H1 (cell line): ENCODE measurements around the gene COL28A1. TPM values are rescaled to one million over a fixed set of nuclear protein-coding genes. Genes with fewer than 3 reads are reported as not detected.

ENCODE experiments used
- CTCF ChIA-PET: fragments of 300-600 bp; sonication (Branson Sonifier 250); formaldehyde crosslinking; loops from one replicate; lab custom pipeline; 2021; ENCODE audit not compliant: partially characterized antibody; lab: Charles Lee
- POLR2A ChIA-PET: fragments of 300-600 bp; sonication (Branson Sonifier 250); formaldehyde crosslinking; loops from one replicate; lab custom pipeline; 2021; ENCODE audit warnings: inconsistent platforms; ENCODE audit not compliant: partially characterized antibody; lab: Charles Lee
- DNase-seq, 2 experiments: peaks; one replicate each; pipeline versions ENCODE4 v3.0.0 to v3.0.0-alpha.2; 2010 to 2022; ENCODE audit warnings: low spot score in 2 of 2, low read depth in 1 of 2, mixed read lengths in 1 of 2
- FAIRE-seq: peaks from 2 replicates; lab custom pipeline; 2011; peaks lifted over from hg19 to GRCh38; lab: Jason Lieb, UNC
- H2AFZ ChIP-seq: 2 replicates; pipeline ENCODE4 v1.8.1; 2012; ENCODE audit warnings: low read length, inconsistent platforms
- H2AK5ac ChIP-seq: 2 replicates; pipeline ENCODE4 v1.6.1; 2013; ENCODE audit warnings: low read depth, low read length
- H2BK120ac ChIP-seq: replicated peaks from 2 replicates; pipeline ENCODE3; 2013; ENCODE audit warnings: low read depth, low read length, inconsistent platforms
- H2BK12ac ChIP-seq: 2 replicates; pipeline ENCODE4 v1.6.1; 2013; ENCODE audit warnings: low read depth, low read length
- H2BK15ac ChIP-seq: 2 replicates; pipeline ENCODE4 v1.6.1; 2013; ENCODE audit warnings: low read length
- H2BK20ac ChIP-seq: 2 replicates; pipeline ENCODE4 v1.6.1; 2013; ENCODE audit warnings: low read length
- H2BK5ac ChIP-seq: 2 replicates; pipeline ENCODE4 v1.6.1; 2013; ENCODE audit warnings: low read depth, low read length
- H3K14ac ChIP-seq: 2 replicates; pipeline ENCODE4 v1.6.1; 2013; ENCODE audit warnings: inconsistent platforms; ENCODE audit not compliant: insufficient read length
- H3K18ac ChIP-seq: 2 replicates; pipeline ENCODE4 v1.6.1; 2013; ENCODE audit warnings: low read length; ENCODE audit errors: extremely low read depth
- H3K23ac ChIP-seq: 2 replicates; pipeline ENCODE4 v1.6.1; 2013; ENCODE audit warnings: inconsistent platforms; ENCODE audit not compliant: insufficient read length
- H3K23me2 ChIP-seq: 2 replicates; pipeline ENCODE4 v1.6.1; 2013; ENCODE audit warnings: low read depth, low read length
- H3K27ac ChIP-seq: 2 replicates; pipeline ENCODE4 v1.6.1; 2011; ENCODE audit warnings: low read depth, low read length, inconsistent platforms
- H3K27me3 ChIP-seq, 4 experiments: replicated peaks in 1 of 4; 1 replicate in 1 of 4; 2 replicates in 3 of 4; pipeline versions ENCODE4 v1.6.1 to v1.8.1; 2011 to 2013; ENCODE audit warnings: low read length in 3 of 4, mild to moderate bottlenecking in 3 of 4, inconsistent platforms in 2 of 4, mixed read lengths in 2 of 4, moderate library complexity in 1 of 4; ENCODE audit not compliant: control insufficient read depth in 3 of 4, insufficient read depth in 3 of 4; ENCODE audit errors: extremely low read depth in 1 of 4
- H3K36me3 ChIP-seq, 4 experiments: 2 replicates each; pipeline versions ENCODE4 v1.6.1 to v1.8.1; 2011 to 2013; ENCODE audit warnings: mild to moderate bottlenecking in 4 of 4, low read length in 3 of 4, moderate library complexity in 2 of 4, control low read depth in 1 of 4, inconsistent platforms in 1 of 4; ENCODE audit not compliant: insufficient read depth in 4 of 4, control insufficient read depth in 2 of 4
- H3K4ac ChIP-seq: replicated peaks from 2 replicates; pipeline ENCODE3; 2013; ENCODE audit warnings: low read length, low read depth, mixed read lengths, inconsistent platforms; ENCODE audit not compliant: insufficient read length
- H3K4me1 ChIP-seq, 4 experiments: replicated peaks in 1 of 4; 1 replicate in 1 of 4; 2 replicates in 3 of 4; pipeline versions ENCODE4 v1.6.1 to v1.8.1; 2011 to 2013; ENCODE audit warnings: low read length in 3 of 4, inconsistent platforms in 2 of 4, mixed read lengths in 1 of 4; ENCODE audit not compliant: insufficient read depth in 4 of 4, control insufficient read depth in 3 of 4
- H3K4me2 ChIP-seq, 2 experiments: 2 replicates each; pipeline versions ENCODE4 v1.6.1 to v1.8.1; 2011 to 2013; ENCODE audit warnings: low read depth in 2 of 2, low read length in 2 of 2, control low read depth in 1 of 2, inconsistent platforms in 1 of 2, mild to moderate bottlenecking in 1 of 2; ENCODE audit not compliant: insufficient read depth in 1 of 2
- H3K4me3 ChIP-seq, 4 experiments: fragments of 200-600, 300-600 bp in 1 of 4; sonication (generic), shearing (Covaris generic), sonication (Bioruptor Twin) in 1 of 4; 2 replicates each; pipeline versions ENCODE4 v1.5.1 to v1.8.1; 2011 to 2016; ENCODE audit warnings: low read length in 4 of 4, low read depth in 3 of 4, control low read depth in 2 of 4, inconsistent platforms in 2 of 4, mild to moderate bottlenecking in 2 of 4, mixed read lengths in 1 of 4, moderate library complexity in 1 of 4; ENCODE audit not compliant: insufficient read depth in 2 of 4; ENCODE audit errors: extremely low read depth in 1 of 4
- H3K56ac ChIP-seq: replicated peaks from 2 replicates; pipeline ENCODE3; 2013; ENCODE audit warnings: low read depth, mild to moderate bottlenecking, mixed read lengths, low read length, inconsistent platforms; ENCODE audit not compliant: insufficient read length
- H3K79me1 ChIP-seq: 2 replicates; pipeline ENCODE4 v1.6.1; 2013; ENCODE audit warnings: low read depth, low read length, control low read depth
- H3K79me2 ChIP-seq, 2 experiments: 2 replicates each; pipeline versions ENCODE4 v1.6.1 to v1.8.1; 2012 to 2013; ENCODE audit warnings: low read length in 2 of 2, mild to moderate bottlenecking in 2 of 2, inconsistent platforms in 1 of 2; ENCODE audit not compliant: insufficient read depth in 2 of 2, control insufficient read depth in 1 of 2
- H3K9ac ChIP-seq, 4 experiments: replicated peaks in 1 of 4; 1 replicate in 1 of 4; 2 replicates in 3 of 4; pipeline versions ENCODE4 v1.6.1 to v1.8.1; 2011 to 2013; ENCODE audit warnings: low read depth in 3 of 4, low read length in 3 of 4, control low read depth in 2 of 4, mild to moderate bottlenecking in 2 of 4, moderate library complexity in 2 of 4, inconsistent platforms in 1 of 4; ENCODE audit errors: extremely low read depth in 1 of 4
- H3K9me3 ChIP-seq, 2 experiments: 2 replicates each; pipeline versions ENCODE4 v1.6.1 to v1.8.1; 2012 to 2013; ENCODE audit warnings: mild to moderate bottlenecking in 2 of 2, moderate library complexity in 2 of 2, control low read depth in 1 of 2, inconsistent platforms in 1 of 2, low read depth in 1 of 2, low read length in 1 of 2, mixed read lengths in 1 of 2; ENCODE audit not compliant: insufficient read depth in 2 of 2
- H4K20me1 ChIP-seq, 2 experiments: replicated peaks in 1 of 2; 2 replicates each; pipeline versions ENCODE3 to v1.8.1; 2011 to 2013; ENCODE audit warnings: inconsistent platforms in 2 of 2, low read length in 2 of 2, mild to moderate bottlenecking in 1 of 2; ENCODE audit not compliant: insufficient read depth in 2 of 2, control insufficient read depth in 1 of 2
- H4K5ac ChIP-seq: 2 replicates; pipeline ENCODE4 v1.6.1; 2013; ENCODE audit warnings: low read length, low read depth, mixed read lengths, inconsistent platforms; ENCODE audit not compliant: insufficient read length
- H4K8ac ChIP-seq: 2 replicates; pipeline ENCODE4 v1.8.0; 2013; ENCODE audit warnings: mild to moderate bottlenecking, moderate library complexity, low read length, inconsistent platforms; ENCODE audit not compliant: insufficient read depth; ENCODE audit errors: extremely low read depth
- H4K91ac ChIP-seq: replicated peaks from 2 replicates; pipeline ENCODE3; 2013; ENCODE audit warnings: low read length, mixed read lengths, inconsistent platforms; ENCODE audit not compliant: insufficient read length
- CBX5 ChIP-seq: fragments of 300-800, 300-1000 bp; sonication (generic); IDR thresholded peaks from 2 replicates; pipeline ENCODE4 v1.7.1; 2016; ENCODE audit warnings: antibody characterized with exemption, low read length, low read depth
- CTBP2 ChIP-seq: IDR thresholded peaks from 2 replicates; pipeline ENCODE4 v1.7.0; 2011; ENCODE audit warnings: borderline replicate concordance, mild to moderate bottlenecking, moderate library complexity, mixed read lengths, low read length; ENCODE audit not compliant: insufficient read depth, insufficient read length
- EGR1 ChIP-seq: IDR thresholded peaks from 2 replicates; pipeline ENCODE4 v1.6.1; 2011; ENCODE audit warnings: low read depth, low read length, borderline replicate concordance
- HDAC6 ChIP-seq: IDR thresholded peaks from one replicate; pipeline ENCODE4 v1.7.1; 2012; ENCODE audit warnings: low read depth, mild to moderate bottlenecking, inconsistent platforms, low read length, moderate library complexity
- NRF1 ChIP-seq: IDR thresholded peaks from 2 replicates; pipeline ENCODE4 v1.6.1; 2011; ENCODE audit warnings: mild to moderate bottlenecking, low read depth, low read length, improper control_type of control experiment
- POLR2AphosphoS5 ChIP-seq: IDR thresholded peaks from 2 replicates; pipeline ENCODE4 v1.6.1; 2011; ENCODE audit warnings: low read depth, low read length
- SUZ12 ChIP-seq: fragments of 200-600 bp; sonication (generic); IDR thresholded peaks from 2 replicates; pipeline ENCODE4 v1.6.1; 2012; ENCODE audit warnings: mild to moderate bottlenecking, inconsistent platforms, low read length, moderate library complexity, mixed read lengths
- WGBS, 2 experiments: shearing (Covaris generic) in 1 of 2; methylation state at CpG; one replicate each; pipeline versions ENCODE4 v1.1.6 to v1.1.7; 2013 to 2015; ENCODE audit warnings: low lambda C conversion rate in 2 of 2, mixed read lengths in 2 of 2, inconsistent platforms in 1 of 2, low coverage in 1 of 2, missing lambda C conversion rate in 1 of 2; ENCODE audit not compliant: insufficient replicate concordance in 2 of 2, insufficient coverage in 1 of 2, insufficient read length in 1 of 2; ENCODE audit errors: extremely low coverage in 1 of 2, missing lambda C conversion rate in 1 of 2; 5-methylcytosine and 5-hydroxymethylcytosine counted together
- polyA plus RNA-seq, 7 experiments: library from polyadenylated mRNA; depleted of rRNA in 3 of 7; stranded (reverse) in 5 of 7; unstranded in 2 of 7; fragments of >200 nt in 5 of 7; fragments of 200-250 nt in 2 of 7; gene quantifications; 1 replicate in 5 of 7; 2 replicates in 1 of 7; 4 replicates in 1 of 7; pipeline versions ENCODE4 v1.2.1 to v1.2.3, GENCODE V29; 2011 to 2013; ENCODE audit warnings: missing spikeins in 2 of 7, mixed read lengths in 2 of 7
- total RNA-seq: library from RNA; stranded (reverse); fragmentation: NEBNext Ultra II Directional; extraction: Animal tissue kit (Norgen Biotek cat#: 25700); gene quantifications from 2 replicates; pipeline ENCODE4 v1.2.1, GENCODE V29; 2021
- TF ChIP-seq, protein P1 (sequence below): IDR thresholded peaks from 2 replicates; pipeline ENCODE4 v1.6.1; 2011; ENCODE audit warnings: low read depth, mild to moderate bottlenecking, low read length; ENCODE audit not compliant: insufficient read depth
- TF ChIP-seq, protein P2 (sequence below): IDR thresholded peaks from 2 replicates; pipeline ENCODE4 v1.6.1; 2012; ENCODE audit warnings: low read length, inconsistent platforms

COL28A1 gene
- total and polyA plus RNA-seq, 2 of the 8 experiments (the other 6 are each of a cell fraction or from before 2014, with no cell fraction given): 0.22 to 0.38 TPM

DNA sequence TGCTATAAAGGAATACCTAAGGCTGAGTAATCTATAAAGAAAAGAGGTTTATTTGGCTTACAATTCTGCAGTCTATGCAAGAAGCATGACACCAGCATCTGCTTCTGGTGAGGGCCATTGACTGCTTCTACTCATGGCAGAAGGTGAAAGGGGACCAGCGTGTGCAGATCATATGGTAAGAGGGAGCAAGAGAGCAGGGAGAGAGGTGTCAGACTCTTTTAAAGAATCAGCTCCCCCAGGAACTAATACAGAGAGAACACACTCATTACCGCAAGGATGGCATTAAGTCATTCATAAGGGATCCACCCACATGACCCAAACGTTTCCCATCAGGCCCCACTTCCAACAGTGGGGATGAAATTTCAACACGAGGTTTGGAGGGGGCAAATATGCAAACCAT lies 3.5 kb upstream of the COL28A1 start:
- Histone ChIP-seq H3K9ac (no peak overlapping the region), H3K14ac (no peak overlapping the region), H2AK5ac (no peak overlapping the region), H3K18ac (no peak overlapping the region), H3K79me2 (no peaks in the 10 kb centered on the region), H3K36me3 (no peaks in the 10 kb centered on the region), H2AFZ (no peak overlapping the region), H2BK5ac (no peak overlapping the region), H3K27ac (no peak overlapping the region), H3K23ac (no peak overlapping the region), H2BK120ac (no peak overlapping the region), H2BK15ac (no peak overlapping the region), H3K4me1 (no peaks in the 10 kb centered on the region), H3K4ac (no peak overlapping the region), H2BK12ac (no peak overlapping the region), H3K9me3 (no peaks in the 10 kb centered on the region), H3K27me3 (no peaks in the 10 kb centered on the region), H3K23me2 (no peaks in the 10 kb centered on the region), H3K4me3 (no peak overlapping the region), H3K79me1 (no peaks in the 10 kb centered on the region), H4K20me1 (no peaks in the 10 kb centered on the region), H4K8ac (no peak overlapping the region), H4K91ac (no peak overlapping the region), H3K56ac (no peak overlapping the region), H2BK20ac (no peak overlapping the region), H3K4me2 (no peak overlapping the region), H4K5ac (no peak overlapping the region)
- FAIRE-seq: peak; percentile 13
- no peak for TF ChIP-seq CBX5
- TF ChIP-seq POLR2AphosphoS5: no peak
- no peak for TF ChIP-seq HDAC6
- TF ChIP-seq, protein P1, sequence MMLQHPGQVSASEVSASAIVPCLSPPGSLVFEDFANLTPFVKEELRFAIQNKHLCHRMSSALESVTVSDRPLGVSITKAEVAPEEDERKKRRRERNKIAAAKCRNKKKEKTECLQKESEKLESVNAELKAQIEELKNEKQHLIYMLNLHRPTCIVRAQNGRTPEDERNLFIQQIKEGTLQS: no peak
- no peak for TF ChIP-seq CTBP2
- TF ChIP-seq SUZ12: no peak
- TF ChIP-seq EGR1: no peak
- TF ChIP-seq, protein P2, sequence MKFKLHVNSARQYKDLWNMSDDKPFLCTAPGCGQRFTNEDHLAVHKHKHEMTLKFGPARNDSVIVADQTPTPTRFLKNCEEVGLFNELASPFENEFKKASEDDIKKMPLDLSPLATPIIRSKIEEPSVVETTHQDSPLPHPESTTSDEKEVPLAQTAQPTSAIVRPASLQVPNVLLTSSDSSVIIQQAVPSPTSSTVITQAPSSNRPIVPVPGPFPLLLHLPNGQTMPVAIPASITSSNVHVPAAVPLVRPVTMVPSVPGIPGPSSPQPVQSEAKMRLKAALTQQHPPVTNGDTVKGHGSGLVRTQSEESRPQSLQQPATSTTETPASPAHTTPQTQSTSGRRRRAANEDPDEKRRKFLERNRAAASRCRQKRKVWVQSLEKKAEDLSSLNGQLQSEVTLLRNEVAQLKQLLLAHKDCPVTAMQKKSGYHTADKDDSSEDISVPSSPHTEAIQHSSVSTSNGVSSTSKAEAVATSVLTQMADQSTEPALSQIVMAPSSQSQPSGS: no peak
- TF ChIP-seq NRF1: no peak
- no peak for DNase-seq
- 86% methylated on average over 4 of the region's 4 CpGs; no CpG with 5 or more reads in 1 of the 2 experiments for WGBS, 2 experiments
- ChIA-PET CTCF (interaction anchor here (0.6 to 1.6 kb wide), 6 partner anchors 11 to 1152 kb away, joined by 3 to 5 read pairs (median 3); no protein-coding TSS in a partner anchor), POLR2A (no interaction called here)
